Kidney epithelial cell (primary cell): ENCODE data around the gene SH2D5. TPM values are rescaled to one million over a fixed set of nuclear protein-coding genes. Genes with fewer than 3 reads are reported as not detected.

Source experiments
- DNase-seq: peaks from one replicate; pipeline ENCODE4 v3.0.0-alpha.2; 2010; ENCODE audit warnings: low read depth
- H3K27me3 ChIP-seq: 2 replicates; pipeline ENCODE4 v1.6.0; 2011; ENCODE audit warnings: low read length; ENCODE audit not compliant: control insufficient read depth, insufficient read depth
- H3K36me3 ChIP-seq: 2 replicates; pipeline ENCODE4 v1.5.1; 2011; ENCODE audit warnings: low read length; ENCODE audit not compliant: control insufficient read depth, insufficient read depth
- H3K4me3 ChIP-seq: 2 replicates; pipeline ENCODE4 v1.5.1; 2011; ENCODE audit warnings: low read depth, mild to moderate bottlenecking, control low read depth, low read length
- CTCF ChIP-seq: IDR thresholded peaks from 2 replicates; pipeline ENCODE4 v1.5.1; 2011; ENCODE audit warnings: mild to moderate bottlenecking, moderate library complexity, low read length, control low read depth, inconsistent platforms; ENCODE audit not compliant: insufficient read depth, poor library complexity, severe bottlenecking
- total RNA-seq: library from RNA; depleted of rRNA; stranded (reverse); fragments of >200 nt; gene quantifications from 2 replicates; pipeline ENCODE4 v1.2.3, GENCODE V29; 2015

SH2D5 gene
- total RNA-seq, 1 donor from 2014 or later = 11.7 TPM

- no peaks in the 10 kb centered on the region for H3K36me3 ChIP-seq
- DNase-seq = no peak
- no peaks in the 10 kb centered on the region for H3K27me3 ChIP-seq
- no peak for TF ChIP-seq CTCF
- H3K4me3 ChIP-seq = no peak overlapping the region
Observed at GRCh38 chr1:20723537-20724363, 8.8 kb downstream of the SH2D5 start.

- TF ChIP-seq CTCF = no peak
- DNase-seq = no peak
- no peaks in the 10 kb centered on the region for H3K27me3 ChIP-seq
- no peak overlapping the region for H3K4me3 ChIP-seq
- no peaks in the 10 kb centered on the region for H3K36me3 ChIP-seq
Observed at GRCh38 chr1:20723159-20723536, 9.4 kb downstream of the SH2D5 start.

GRCh38 chr1:20721117-20722061 lies 11.1 kb downstream of the SH2D5 start:
- no peak for DNase-seq
- H3K27me3 ChIP-seq = no peaks in the 10 kb centered on the region
- no peak overlapping the region for H3K4me3 ChIP-seq
- H3K36me3 ChIP-seq = no peaks in the 10 kb centered on the region
- no peak for TF ChIP-seq CTCF

DNA sequence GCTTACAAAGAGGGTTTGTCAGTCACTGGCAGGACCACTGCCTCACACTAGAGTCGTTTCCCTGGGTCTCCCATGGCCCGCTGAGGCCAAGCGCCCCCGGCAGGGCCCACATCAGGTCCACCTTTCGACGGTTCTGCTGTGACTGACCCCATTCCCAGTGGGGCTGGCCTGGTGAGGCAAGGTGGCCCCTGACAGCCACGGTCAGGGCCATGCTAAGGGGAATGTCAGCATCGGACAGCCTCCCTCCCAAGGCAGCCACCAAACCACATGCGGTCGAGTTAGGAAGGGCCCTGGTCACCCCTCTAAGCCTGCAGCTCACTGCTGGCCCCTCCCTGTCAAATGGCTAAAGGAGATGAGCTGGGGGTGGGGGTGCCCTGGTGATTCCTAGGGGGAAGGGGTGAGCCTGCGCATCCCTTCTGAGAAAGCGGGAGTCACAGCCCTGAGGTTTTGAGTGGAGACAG lies 11.8 kb downstream of the SH2D5 start:
- TF ChIP-seq CTCF = no peak
- Histone ChIP-seq H3K4me3 (no peak overlapping the region), H3K36me3 (no peaks in the 10 kb centered on the region), H3K27me3 (no peaks in the 10 kb centered on the region)
- no peak for DNase-seq

- H3K4me3 ChIP-seq = no peak overlapping the region
- no peak for TF ChIP-seq CTCF
- DNase-seq = no peak
- H3K36me3 ChIP-seq = no peaks in the 10 kb centered on the region
- no peaks in the 10 kb centered on the region for H3K27me3 ChIP-seq
Observed at GRCh38 chr1:20719871-20720620, 12.5 kb downstream of the SH2D5 start.
